Measurements from ENCODE around the gene CTNNA2.

CTNNA2 gene

DNA sequence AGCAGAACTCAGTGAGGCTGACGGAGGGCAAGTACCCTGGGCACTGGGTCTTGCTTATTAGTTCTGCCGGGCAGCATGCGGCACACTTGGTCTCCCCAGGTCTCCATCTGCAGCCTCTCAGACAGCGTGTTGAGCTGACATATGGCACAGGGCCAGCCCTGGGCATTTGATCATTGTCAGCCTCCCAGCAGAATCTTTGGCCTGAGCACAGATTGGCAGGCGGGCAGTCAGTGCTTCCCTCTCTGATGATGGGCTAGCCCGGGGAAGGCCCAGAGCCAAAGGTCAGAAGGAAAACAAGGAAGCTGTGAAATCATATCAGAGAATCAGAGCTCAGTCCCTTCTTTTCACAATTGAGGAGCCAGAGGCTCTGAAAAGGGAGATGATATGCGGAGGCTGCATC is 941.8 kb downstream of the CTNNA2 start:
- DNase-seq (ENCODE audit: low read depth in 1 of 2, low spot score in 1 of 2), result no peak

DNA sequence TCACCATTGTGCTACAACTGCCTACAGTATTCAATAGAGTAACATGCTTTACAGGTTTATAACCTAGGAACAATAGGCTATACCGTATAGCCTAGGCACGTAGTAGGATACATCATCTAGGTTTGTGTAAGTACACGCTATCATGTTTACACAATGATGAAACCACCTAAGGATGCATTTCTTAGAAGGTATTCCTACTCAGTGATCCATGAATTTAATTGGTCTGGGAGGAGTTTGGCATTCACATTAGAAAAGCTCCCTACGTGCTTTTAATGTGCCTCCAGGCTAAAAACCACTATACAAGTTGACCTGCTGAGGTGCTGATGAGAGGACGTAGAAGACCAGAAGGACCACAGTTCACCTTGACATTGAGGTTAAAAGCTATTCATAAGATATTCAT is 946.2 kb downstream of the CTNNA2 start:
- no peak for DNase-seq (ENCODE audit: low read depth in 1 of 2, low spot score in 1 of 2)

DNA sequence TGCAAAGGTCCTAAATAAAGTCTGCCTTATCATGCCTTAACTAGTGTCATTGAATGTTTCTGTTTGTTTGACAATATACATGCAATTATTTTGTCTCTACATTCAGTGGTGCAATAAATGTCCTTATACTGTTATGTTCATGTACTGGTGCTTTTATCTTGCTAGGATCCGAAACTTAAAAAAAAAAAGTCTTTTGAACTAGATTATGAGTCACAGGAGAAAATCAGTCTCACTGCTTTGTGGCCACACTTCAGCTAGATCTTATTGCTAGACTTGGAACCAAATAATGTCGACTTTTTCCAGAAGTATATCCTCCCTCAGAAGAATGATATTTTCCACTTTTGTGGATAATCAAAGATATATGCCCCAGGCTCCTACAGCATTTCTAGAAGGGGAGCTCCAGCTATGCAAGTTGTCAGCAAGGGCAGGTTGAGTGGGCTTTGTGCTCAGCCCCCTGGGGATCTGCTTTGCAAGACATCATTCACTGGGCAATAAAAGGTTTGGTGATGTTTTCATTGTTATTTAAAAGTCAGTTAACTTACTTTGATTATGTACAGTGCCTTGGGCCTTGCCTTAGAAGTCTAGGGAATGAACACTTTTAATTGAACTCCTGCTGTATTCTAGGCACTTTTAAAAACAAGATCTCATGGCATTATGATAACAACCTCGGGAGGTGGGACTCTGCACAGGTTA is 948.8 kb downstream of the CTNNA2 start:
- no peak for DNase-seq (ENCODE audit: low read depth in 1 of 2, low spot score in 1 of 2)

DNA sequence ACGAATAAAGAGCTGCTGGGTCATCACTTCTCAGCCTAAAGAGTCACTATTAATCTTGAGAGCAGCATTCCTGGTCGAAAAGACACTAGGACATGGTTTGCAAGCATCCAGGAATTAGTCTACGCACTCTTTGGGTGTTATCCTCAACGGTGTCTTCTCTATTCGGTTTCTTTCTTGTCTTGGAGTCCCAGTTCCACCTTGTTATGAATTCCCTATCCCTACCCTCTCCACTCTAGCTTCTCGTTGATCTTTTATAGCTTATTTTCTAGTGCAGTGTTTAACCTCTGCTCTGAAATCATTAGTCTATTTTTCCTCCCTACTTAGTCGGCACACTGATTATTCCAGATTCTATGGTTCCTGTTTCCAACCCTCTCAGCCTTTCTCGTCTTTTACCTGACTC is 949.8 kb downstream of the CTNNA2 start:
- no peak for DNase-seq (ENCODE audit: low read depth in 1 of 2, low spot score in 1 of 2)

DNA sequence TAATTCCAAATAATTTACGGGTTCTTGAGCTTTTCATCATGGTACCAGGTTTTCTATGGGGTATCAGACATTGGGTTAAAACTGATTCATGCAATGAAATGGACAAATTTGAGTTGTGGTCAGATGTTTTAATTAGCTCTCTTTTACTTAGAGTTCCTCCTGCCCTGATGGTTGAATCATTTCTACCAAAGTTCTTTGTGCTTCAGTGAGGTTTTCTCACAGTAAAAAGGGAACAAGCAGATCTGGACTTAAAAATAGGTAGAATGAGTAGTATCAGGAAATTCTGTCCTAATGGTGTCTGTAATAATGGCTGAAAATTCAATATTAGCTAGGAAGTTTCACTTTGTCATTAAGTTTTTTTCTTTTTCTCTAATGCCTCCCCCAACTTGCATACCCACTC is 951.4 kb downstream of the CTNNA2 start:
- no peak for DNase-seq (ENCODE audit: low read depth in 1 of 2, low spot score in 1 of 2)

DNA sequence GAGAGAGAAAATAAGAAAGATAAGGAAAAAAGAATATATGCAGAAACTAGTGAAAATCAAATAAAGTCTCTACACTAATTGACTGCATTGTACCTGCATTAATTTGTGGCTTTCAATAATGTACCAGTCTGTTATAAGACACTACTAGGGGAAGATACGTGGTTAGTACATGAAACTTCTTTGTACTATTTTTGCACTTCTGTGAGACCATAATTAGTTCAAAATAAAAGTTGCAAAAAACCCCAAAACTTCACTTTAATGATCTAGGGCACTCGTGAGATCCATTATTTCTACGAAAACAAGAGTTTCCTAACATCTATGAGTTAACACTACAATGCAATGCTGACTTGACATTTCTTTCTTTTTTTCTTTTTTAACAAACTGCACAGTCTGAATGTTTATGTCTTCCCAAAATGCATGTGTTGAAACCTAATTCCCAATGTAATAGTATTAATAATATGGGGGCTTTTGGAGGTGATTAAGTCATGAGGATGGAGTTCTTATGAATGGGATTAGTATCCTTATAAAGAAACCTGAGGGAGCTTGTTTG is 954.5 kb downstream of the CTNNA2 start:
- no peak for DNase-seq (ENCODE audit: low read depth in 1 of 2, low spot score in 1 of 2)

DNA sequence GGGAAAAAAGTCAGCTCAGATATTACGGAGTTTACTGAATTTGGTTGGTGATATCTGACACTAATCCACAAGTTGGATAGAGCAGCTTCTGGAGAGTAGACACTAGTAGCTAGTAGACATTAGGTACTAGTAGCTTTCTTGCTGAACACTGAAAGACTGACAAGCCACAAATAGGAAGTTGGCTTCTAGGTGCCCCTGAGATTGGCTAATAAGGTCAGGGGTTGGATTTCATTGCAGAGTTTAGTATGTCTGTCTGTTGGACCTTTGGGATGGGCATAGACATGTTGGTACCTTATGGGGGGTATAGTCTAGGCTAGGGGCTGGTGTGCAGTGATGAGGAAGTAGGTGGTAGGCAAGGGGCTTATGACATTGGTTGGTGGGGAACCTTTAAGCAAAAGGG is 956.6 kb downstream of the CTNNA2 start:
- DNase-seq (ENCODE audit: low read depth in 1 of 2, low spot score in 1 of 2), result no peak

DNA sequence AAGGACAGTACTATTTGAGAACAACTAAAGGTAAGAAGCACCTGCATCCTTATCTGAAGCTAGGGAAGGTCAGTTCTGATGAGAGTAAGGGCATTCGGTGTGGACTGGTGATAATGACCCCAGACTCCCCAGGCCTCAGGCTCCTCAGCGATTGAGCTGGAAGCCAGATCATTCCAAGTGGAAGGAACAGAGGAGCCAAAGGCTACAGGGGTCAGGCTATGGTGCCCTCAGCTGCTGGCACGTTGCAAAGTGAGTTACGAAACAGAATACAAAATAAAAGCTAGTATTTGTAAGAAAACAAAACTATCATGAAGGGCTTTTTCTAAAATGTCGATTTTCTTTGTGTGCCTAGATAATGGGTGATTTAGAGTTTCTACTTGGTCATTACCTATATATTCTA is 960.2 kb downstream of the CTNNA2 start:
- DNase-seq (ENCODE audit: low read depth in 1 of 2, low spot score in 1 of 2), result no peak

DNA sequence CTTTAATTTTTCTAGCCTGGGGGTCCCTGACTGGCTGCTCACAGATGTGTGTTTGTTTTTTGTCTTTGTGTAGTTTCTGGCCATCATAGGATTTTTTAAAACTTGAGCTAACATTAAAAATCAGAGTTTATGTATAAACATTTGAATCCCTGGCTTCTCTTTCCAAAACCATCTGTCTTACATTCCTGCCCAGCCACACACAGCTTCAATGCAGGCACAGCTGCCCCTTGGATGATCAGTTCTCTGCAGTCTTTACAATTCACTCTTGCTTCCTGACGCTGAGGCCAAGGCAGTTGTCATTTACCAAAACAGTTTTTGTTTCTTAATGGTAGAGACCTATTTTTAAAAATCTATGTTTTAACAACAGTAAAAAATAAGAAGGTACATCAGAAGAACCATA is 960.9 kb downstream of the CTNNA2 start:
- no peak for DNase-seq (ENCODE audit: low read depth in 1 of 2, low spot score in 1 of 2)

DNA sequence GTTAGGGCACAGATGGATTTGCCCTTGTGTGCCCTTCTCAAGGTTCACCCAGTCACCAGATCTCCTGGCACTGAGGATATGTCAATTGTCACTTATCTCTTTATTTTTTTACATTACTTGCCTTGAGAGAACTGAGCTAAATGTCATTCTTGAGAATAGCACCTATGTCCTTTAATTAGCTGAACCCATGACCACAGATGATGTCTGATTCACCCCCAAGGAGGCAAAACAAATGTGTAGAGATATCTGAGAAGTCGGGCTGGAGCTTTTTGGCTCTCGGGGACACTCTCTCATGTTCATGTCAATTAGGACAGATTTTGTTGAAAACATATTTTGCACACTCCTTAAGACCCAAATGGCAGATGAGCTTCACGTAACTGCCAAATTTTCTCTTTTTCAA is 963.1 kb downstream of the CTNNA2 start:
- no peak for DNase-seq (ENCODE audit: low read depth in 1 of 2, low spot score in 1 of 2)

DNA sequence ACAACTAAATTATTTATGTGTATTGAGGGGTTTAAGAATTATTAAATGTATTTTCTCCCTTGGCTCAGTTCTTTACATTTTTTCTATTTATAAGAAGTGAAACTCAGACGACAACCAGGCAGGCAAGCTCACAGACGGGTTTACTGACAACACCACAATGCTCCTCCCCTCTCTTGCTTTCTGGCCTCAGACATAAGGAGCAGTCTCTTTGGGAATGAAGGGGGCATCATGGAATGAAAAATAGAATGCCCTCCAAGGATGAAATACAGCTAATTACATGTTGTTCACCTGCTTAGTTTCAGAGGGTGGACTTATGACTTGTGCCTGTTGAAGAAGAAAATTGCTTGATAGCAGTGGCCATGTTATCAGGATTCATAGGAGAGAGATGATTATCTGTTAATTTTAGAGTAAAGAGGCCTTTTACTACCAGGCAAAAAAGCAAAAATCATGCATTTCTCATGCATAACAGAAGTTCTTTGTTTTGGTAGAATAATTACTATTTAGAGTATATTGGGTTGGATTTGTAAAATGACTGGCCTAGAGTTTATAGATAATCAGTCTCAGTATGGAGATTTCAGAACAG is 963.8 kb downstream of the CTNNA2 start:
- DNase-seq (ENCODE audit: low read depth in 1 of 2, low spot score in 1 of 2), result no peak

DNA sequence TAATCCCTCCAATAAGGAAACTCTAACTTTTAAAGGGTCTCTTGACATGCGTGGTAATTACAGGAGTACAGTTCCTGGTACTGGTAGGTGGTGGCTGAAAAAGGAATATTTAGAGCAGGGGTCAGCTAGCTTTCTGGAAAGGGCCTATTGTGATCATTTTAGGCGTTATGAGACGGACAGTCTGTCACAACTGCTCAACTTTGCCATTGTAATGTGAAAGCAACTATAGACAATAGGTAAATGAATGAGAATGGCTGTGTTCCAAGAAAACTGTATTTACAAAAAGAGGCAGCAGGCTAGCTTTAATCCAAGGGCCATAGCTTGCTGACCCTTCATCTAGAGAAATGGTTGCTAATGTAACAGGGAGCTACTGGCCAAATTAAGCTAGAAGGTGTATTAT is 969.4 kb downstream of the CTNNA2 start:
- DNase-seq (ENCODE audit: low read depth in 1 of 2, low spot score in 1 of 2), result no peak

DNA sequence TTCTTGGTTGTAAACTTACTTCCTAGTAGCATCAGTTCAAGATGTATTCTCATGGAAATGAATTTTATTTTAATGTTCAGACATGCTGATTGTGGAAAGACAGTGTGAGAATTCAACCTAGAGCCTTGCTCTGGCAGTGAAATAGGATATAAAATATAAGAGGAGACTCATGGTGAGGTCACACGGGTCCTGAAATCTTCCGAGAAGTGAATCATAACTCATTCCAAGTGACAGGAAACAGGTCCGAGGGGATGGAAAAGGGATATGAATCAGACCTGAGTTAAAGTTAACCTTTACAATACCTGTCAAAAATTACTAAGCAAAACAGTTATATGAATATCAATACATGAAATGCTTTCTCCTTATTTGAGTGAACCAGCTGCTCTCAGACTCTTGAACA is 976.9 kb downstream of the CTNNA2 start:
- DNase-seq (ENCODE audit: low read depth in 1 of 2, low spot score in 1 of 2), result no peak

DNA sequence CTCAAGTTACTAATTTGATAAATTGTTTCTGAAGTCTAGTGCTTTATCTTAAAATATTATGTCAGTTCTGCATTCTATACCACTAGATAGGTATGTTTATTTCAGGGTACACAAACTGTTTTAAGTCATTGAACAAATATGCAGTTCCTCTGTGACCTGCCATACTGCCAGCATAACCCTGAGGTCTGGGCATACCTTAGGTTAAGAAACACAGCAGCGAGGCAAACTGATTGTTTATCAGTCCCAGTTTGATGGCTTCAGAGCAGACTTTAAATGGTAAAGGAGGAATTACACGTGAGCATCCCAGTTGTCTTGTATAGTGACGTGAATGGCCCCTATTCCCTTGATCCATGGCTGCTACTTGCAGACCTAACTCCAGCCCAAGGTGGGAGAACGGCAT is 978.1 kb downstream of the CTNNA2 start:
- no peak for DNase-seq (ENCODE audit: low read depth in 1 of 2, low spot score in 1 of 2)

DNA sequence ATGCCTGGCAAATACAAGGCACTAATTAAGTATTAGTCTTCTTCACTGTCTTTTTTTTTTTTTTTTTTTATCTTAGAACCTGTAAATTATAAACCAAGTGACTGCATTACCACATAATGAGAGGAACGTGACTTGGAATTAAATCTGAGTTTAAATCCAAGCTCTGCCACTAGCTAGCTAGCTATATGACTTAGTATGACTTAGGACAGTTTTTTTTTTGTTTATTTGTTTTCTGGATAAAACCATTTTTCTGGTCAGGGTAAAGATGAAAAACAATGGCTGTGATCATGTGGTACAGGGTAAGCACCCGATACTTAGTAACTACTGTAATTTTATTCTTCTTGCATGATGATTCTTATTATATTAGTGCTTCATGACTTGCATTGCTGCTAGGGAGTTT is 983.5 kb downstream of the CTNNA2 start:
- no peak for DNase-seq (ENCODE audit: low read depth in 1 of 2, low spot score in 1 of 2)

DNA sequence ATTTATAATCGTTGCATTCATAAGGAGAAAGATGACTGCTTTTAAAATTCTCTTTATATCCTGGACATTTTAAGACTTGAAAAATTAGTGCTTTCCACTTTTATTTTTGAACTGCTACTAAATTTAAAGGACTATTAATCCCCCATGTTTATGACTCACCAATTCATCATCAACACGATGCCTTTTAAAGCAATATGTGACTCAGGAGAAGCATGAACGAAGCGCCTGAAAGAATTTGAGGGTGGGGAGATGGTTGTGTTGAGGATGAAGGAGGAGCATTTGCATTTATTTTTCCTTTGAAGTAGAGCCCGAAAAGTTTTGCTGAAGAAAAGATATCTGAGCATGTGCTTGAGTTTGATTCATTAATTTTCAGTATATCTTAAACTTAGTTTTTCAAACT is 983.9 kb downstream of the CTNNA2 start:
- DNase-seq (ENCODE audit: low read depth in 1 of 2, low spot score in 1 of 2), result no peak

DNA sequence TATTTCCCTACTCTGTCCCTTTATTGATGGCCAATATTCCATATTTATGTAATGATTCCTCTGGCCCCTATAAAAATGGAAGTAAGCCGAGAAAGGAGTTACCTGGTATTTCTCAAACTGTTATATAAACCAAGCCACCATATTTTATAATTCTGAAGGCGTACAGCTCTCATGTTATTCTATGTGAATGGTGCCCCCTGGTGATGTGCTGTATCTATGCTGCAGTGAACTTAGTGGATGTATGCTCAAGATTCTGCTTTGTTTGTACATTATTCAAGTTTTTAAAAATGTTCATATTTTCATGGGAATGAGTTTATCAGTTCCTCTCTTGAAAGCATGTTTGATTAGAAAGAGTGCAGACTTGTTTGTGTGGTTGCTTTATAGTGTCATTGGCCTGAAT is 986.2 kb downstream of the CTNNA2 start:
- no peak for DNase-seq (ENCODE audit: low read depth in 1 of 2, low spot score in 1 of 2)

DNA sequence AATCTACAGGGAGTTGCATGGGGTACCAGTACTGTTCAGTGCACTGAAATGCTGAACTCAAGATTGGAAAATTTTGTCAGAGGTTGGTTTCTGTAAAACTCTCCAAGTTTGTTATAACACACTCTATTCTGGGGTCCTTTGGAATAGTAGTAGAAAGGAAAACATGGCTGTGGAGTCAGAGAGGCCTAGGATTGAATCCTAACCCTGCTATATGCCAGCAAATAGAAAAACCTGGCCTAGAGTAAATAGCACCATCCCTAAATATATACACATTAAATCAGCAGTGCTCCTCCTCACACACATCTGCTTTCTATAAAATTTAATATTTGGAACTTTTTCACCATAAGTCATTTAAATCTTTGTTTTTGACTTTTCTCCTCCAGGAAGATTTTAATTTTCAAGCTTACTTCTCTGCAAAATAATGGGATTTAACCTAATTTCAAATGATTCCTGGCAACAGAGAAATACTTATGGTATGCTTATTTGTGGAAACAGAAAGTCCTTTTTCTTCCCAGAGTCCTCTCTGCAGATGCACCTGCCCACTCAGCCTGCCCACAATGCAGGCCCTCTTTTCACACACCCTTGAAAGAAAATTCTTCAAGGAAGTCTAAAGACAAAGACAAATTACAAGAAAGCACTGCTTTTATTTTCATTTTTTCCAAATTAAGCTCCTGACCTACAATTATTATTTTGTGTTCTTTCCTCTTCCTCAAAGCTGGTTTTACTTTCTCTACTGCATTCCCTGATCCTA is 989.2 kb downstream of the CTNNA2 start:
- DNase-seq (ENCODE audit: low read depth in 1 of 2, low spot score in 1 of 2), result no peak

DNA sequence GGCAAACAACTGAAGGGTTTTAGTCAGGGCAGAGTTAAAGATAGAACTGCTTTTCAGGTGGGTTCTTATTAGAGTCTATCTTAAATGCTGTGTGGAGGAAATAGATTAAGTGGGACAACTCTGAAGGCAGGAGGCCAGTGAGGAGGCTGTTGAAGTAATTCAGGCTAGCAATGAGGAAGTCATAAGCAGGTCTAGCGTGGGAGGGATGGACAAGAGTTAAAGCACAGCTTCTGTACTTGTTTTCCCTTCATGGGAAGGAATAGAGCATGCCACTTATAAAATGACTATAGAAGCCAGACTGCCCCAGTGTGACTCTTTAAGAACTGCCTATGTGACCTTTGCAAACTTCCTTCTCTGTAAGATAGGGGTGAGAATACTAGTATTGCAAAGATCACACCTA is 993.7 kb downstream of the CTNNA2 start:
- DNase-seq (ENCODE audit: low read depth in 1 of 2, low spot score in 1 of 2), result no peak

DNA sequence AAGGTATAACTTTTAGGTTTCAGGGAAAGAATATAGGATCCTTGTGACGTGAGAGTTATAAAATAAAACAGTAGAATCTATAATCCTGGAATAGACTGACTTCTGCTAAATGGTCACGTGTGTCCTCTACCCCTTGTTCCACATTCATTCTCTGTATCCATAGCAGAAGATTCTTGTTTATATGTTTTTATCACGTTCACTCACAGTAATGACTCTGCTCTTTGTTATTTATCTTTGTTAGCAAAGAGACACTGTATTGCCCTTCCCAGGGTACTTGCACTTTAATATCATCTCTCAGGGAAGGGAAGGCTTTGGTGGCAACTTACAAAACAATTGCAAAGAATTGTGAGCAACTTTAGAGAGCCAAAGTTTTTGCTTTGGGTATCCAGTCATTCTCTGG is 997.9 kb downstream of the CTNNA2 start:
- DNase-seq (ENCODE audit: low read depth in 1 of 2, low spot score in 1 of 2), result no peak

DNA sequence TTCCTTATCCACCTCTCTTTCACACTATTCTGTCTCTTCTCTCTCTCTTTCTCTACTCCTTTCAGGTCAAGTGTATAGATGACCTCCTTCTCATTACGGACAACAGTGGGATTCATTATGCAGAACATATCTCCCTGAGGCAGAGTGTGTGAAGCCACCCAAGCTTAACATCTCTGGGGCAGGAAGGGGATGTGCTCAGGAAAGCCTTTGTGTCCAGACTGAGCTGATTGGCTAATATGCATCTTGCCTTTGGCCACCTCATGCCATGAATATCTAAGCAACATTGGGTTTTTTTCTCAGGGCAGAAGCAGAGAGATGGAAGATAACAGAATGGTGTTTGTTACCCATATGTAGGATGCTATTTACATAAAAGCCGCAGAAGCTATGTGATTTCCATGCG is 1003.1 kb downstream of the CTNNA2 start:
- DNase-seq (ENCODE audit: low read depth in 1 of 2, low spot score in 1 of 2), result no peak

DNA sequence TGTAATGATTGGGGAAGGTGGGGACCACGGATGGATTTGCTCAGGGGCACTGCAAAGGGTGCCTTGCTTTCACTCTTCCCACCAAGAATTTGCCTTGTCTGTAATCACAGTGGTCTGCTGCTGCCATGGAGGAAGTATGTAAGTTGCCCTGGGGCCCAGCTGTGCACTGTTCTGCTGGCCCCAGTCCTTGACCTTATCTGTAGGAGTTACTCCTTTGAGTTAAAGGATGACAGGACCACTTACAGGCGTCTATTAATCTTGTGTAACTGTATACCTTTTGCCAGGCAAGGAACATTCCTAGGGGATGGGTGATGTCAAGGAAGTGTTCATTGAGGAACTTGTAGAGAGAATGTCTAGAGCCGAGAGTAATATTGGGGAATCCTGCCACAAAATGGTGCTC is 1004.5 kb downstream of the CTNNA2 start:
- no peak for DNase-seq (ENCODE audit: low read depth in 1 of 2, low spot score in 1 of 2)
